HG02642 (cell line): ENCODE results near the gene LMBRD1.
A peak's percentile ranks its signal among the peaks of the same experiment; 100 is the strongest.
"Not testable (repeated sequence)": the region's sequence is repeated elsewhere in the genome, so short reads cannot be mapped to it uniquely, and the experiment has no call there.

Experiments used
- ATAC-seq: cut with Tn5 transposase; IDR thresholded peaks from one replicate; pipeline ENCODE4 v1.9.1; 2021; ENCODE audit warnings: mild to moderate bottlenecking; ENCODE audit not compliant: unreplicated experiment, poor library complexity

The LMBRD1 gene

GRCh38 chr6:69796642-69797390 lies at the start of gene LMBRD1:
TSS of gene LMBRD1 (minus strand) at chr6:69797010. CDS start at chr6:69796881, 129 bp downstream.
- ATAC-seq = peak; percentile 96

- no peak for ATAC-seq
Observed at GRCh38 chr6:69846312-69846711, 49.5 kb upstream of the LMBRD1 start.

GRCh38 chr6:69843189-69843588 lies 46.4 kb upstream of the LMBRD1 start:
- no peak for ATAC-seq

- ATAC-seq = no peak
Observed at GRCh38 chr6:69841862-69842261, 45.1 kb upstream of the LMBRD1 start.

- ATAC-seq = peak; percentile 83
Observed at GRCh38 chr6:69835414-69836179, 38.8 kb upstream of the LMBRD1 start.

GRCh38 chr6:69832558-69832957 lies 35.7 kb upstream of the LMBRD1 start:
- ATAC-seq = no peak

- no peak for ATAC-seq
Observed at GRCh38 chr6:69827276-69827893, 30.6 kb upstream of the LMBRD1 start.

GRCh38 chr6:69825904-69826303 lies 29.1 kb upstream of the LMBRD1 start:
- ATAC-seq = no peak

GRCh38 chr6:69824355-69824754 lies 27.5 kb upstream of the LMBRD1 start:
- not testable (repeated sequence) for ATAC-seq

GRCh38 chr6:69820438-69820837 lies 23.6 kb upstream of the LMBRD1 start:
- no peak for ATAC-seq

GRCh38 chr6:69820018-69820417 lies 23.2 kb upstream of the LMBRD1 start:
- no peak for ATAC-seq

GRCh38 chr6:69819138-69819537 lies 22.3 kb upstream of the LMBRD1 start:
- no peak for ATAC-seq

- ATAC-seq = no peak
Observed at GRCh38 chr6:69818223-69818930, 21.6 kb upstream of the LMBRD1 start.

- no peak for ATAC-seq
Observed at GRCh38 chr6:69817358-69817757, 20.5 kb upstream of the LMBRD1 start.

- peak; percentile 36 for ATAC-seq
Observed at GRCh38 chr6:69816569-69816968, 19.8 kb upstream of the LMBRD1 start.

- peak; percentile 77 for ATAC-seq
Observed at GRCh38 chr6:69816026-69816425, 19.2 kb upstream of the LMBRD1 start.

GRCh38 chr6:69813508-69813907 lies 16.7 kb upstream of the LMBRD1 start:
- ATAC-seq = peak; percentile 40

- no peak for ATAC-seq
Observed at GRCh38 chr6:69812746-69813427, 16.1 kb upstream of the LMBRD1 start.

- ATAC-seq = no peak
Observed at GRCh38 chr6:69802995-69803394, 6.2 kb upstream of the LMBRD1 start.

GRCh38 chr6:69801711-69802110 lies 4.9 kb upstream of the LMBRD1 start:
- ATAC-seq = no peak
